ENCODE results near the gene OGFR. TPM values are rescaled to one million over a fixed set of nuclear protein-coding genes. Genes with fewer than 3 reads are reported as not detected.

OGFR gene
- total RNA-seq, 1 donor, result 39.1 TPM

DNA sequence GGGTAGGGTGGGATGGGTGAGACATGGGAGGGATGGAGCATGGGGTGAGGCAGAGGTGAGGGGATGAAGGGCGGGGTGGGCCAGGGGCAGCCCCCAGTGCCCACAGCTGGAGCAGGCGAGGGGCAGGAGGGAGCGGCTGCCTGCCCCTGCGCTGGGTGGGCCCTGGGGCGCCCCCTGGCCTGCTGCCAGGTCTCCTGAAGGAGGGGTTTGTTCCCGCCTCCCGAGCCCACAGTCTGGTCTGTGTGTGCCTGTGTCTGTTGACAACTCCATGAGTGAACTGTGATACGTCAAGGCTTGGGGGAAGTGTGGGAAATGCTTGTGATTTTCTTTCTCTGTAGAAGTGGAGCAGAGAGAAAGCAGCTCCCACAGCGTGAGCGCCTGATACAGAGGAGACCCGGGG, 19.2 kb upstream of the OGFR start:
- no peaks in the 10 kb centered on the region for H4K20me1 ChIP-seq (ENCODE audit: insufficient read depth, low read length)
- H3K4me3 ChIP-seq (ENCODE audit: insufficient read depth, low read length), result no peak overlapping the region
- no peak overlapping the region for H3K4me2 ChIP-seq (ENCODE audit: insufficient read depth, low read length)
- TF ChIP-seq, protein P1, sequence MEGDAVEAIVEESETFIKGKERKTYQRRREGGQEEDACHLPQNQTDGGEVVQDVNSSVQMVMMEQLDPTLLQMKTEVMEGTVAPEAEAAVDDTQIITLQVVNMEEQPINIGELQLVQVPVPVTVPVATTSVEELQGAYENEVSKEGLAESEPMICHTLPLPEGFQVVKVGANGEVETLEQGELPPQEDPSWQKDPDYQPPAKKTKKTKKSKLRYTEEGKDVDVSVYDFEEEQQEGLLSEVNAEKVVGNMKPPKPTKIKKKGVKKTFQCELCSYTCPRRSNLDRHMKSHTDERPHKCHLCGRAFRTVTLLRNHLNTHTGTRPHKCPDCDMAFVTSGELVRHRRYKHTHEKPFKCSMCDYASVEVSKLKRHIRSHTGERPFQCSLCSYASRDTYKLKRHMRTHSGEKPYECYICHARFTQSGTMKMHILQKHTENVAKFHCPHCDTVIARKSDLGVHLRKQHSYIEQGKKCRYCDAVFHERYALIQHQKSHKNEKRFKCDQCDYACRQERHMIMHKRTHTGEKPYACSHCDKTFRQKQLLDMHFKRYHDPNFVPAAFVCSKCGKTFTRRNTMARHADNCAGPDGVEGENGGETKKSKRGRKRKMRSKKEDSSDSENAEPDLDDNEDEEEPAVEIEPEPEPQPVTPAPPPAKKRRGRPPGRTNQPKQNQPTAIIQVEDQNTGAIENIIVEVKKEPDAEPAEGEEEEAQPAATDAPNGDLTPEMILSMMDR (IDR thresholded peaks at IDR 0.05; ENCODE audit: extremely low read depth, low read depth, low read length), result no peak
- peaks cover 24% of the 10 kb centered on the region for H3K27me3 ChIP-seq (ENCODE audit: insufficient read depth, low read length)
- H3K79me2 ChIP-seq (ENCODE audit: insufficient read depth, low read length), result no peaks in the 10 kb centered on the region
- no peak overlapping the region for H2AFZ ChIP-seq (ENCODE audit: low read length)
- H3K36me3 ChIP-seq (ENCODE audit: insufficient read depth, low read length), result no peaks in the 10 kb centered on the region
- no peaks in the 10 kb centered on the region for H3K4me1 ChIP-seq (ENCODE audit: insufficient read depth, low read length)
- H3K9me3 ChIP-seq (ENCODE audit: low read depth, low read length), result no peaks in the 10 kb centered on the region
- no peak overlapping the region for H3K27ac ChIP-seq (ENCODE audit: low read depth, low read length)
- no peak for DNase-seq (ENCODE audit: insufficient read length, low spot score, missing footprints)

- Histone ChIP-seq H3K4me1 (ENCODE audit: insufficient read depth, low read length) (no peaks in the 10 kb centered on the region), H4K20me1 (ENCODE audit: insufficient read depth, low read length) (no peaks in the 10 kb centered on the region), H3K27me3 (ENCODE audit: insufficient read depth, low read length) (peaks cover 21% of the 10 kb centered on the region), H2AFZ (ENCODE audit: low read length) (no peak overlapping the region), H3K79me2 (ENCODE audit: insufficient read depth, low read length) (no peaks in the 10 kb centered on the region), H3K4me2 (ENCODE audit: insufficient read depth, low read length) (no peak overlapping the region), H3K36me3 (ENCODE audit: insufficient read depth, low read length) (no peaks in the 10 kb centered on the region), H3K9me3 (ENCODE audit: low read depth, low read length) (no peaks in the 10 kb centered on the region), H3K27ac (ENCODE audit: low read depth, low read length) (no peak overlapping the region), H3K4me3 (ENCODE audit: insufficient read depth, low read length) (no peak overlapping the region)
- TF ChIP-seq, protein P1 (IDR thresholded peaks at IDR 0.05; ENCODE audit: extremely low read depth, low read depth, low read length), result no peak
- DNase-seq (ENCODE audit: insufficient read length, low spot score, missing footprints), result no peak
Measured at GRCh38 chr20:62786157-62786556, 18.5 kb upstream of the OGFR start.

DNA sequence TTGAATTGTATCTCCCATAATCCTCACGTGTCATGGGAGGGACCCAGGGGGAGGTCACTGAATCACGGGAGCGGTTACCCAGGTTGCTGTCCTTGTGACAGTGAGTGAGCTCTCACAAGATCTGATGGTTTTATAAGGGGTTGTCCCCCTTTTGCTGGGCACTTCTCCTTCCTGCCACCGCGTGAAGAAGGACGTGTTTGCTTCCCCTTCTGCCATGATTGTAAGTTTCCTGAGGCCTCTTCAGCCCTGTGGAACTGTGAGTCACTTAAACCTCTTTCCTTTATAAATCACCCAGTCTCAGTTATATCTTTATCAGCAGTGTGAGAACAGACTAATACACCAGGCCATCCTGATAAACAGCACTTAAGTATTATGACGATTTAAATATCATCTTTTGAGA, 17.3 kb upstream of the OGFR start:
- no peak for DNase-seq (ENCODE audit: insufficient read length, low spot score, missing footprints)
- peaks cover 21% of the 10 kb centered on the region for H3K27me3 ChIP-seq (ENCODE audit: insufficient read depth, low read length)
- no peak overlapping the region for H3K4me3 ChIP-seq (ENCODE audit: insufficient read depth, low read length)
- H3K27ac ChIP-seq (ENCODE audit: low read depth, low read length), result no peak overlapping the region
- H3K9me3 ChIP-seq (ENCODE audit: low read depth, low read length), result no peaks in the 10 kb centered on the region
- H3K36me3 ChIP-seq (ENCODE audit: insufficient read depth, low read length), result no peaks in the 10 kb centered on the region
- no peak overlapping the region for H2AFZ ChIP-seq (ENCODE audit: low read length)
- TF ChIP-seq, protein P1 (IDR thresholded peaks at IDR 0.05; ENCODE audit: extremely low read depth, low read depth, low read length), result no peak
- H3K79me2 ChIP-seq (ENCODE audit: insufficient read depth, low read length), result no peaks in the 10 kb centered on the region
- no peaks in the 10 kb centered on the region for H3K4me1 ChIP-seq (ENCODE audit: insufficient read depth, low read length)
- H4K20me1 ChIP-seq (ENCODE audit: insufficient read depth, low read length), result no peaks in the 10 kb centered on the region
- H3K4me2 ChIP-seq (ENCODE audit: insufficient read depth, low read length), result no peak overlapping the region

GRCh38 chr20:62787866-62788265, 16.8 kb upstream of the OGFR start:
- DNase-seq (ENCODE audit: insufficient read length, low spot score, missing footprints), result no peak
- H3K4me3 ChIP-seq (ENCODE audit: insufficient read depth, low read length), result no peak overlapping the region
- H4K20me1 ChIP-seq (ENCODE audit: insufficient read depth, low read length), result no peaks in the 10 kb centered on the region
- H3K4me1 ChIP-seq (ENCODE audit: insufficient read depth, low read length), result no peaks in the 10 kb centered on the region
- no peaks in the 10 kb centered on the region for H3K36me3 ChIP-seq (ENCODE audit: insufficient read depth, low read length)
- H3K4me2 ChIP-seq (ENCODE audit: insufficient read depth, low read length), result no peak overlapping the region
- H3K27me3 ChIP-seq (ENCODE audit: insufficient read depth, low read length), result peaks cover 21% of the 10 kb centered on the region
- no peak overlapping the region for H3K27ac ChIP-seq (ENCODE audit: low read depth, low read length)
- no peak overlapping the region for H2AFZ ChIP-seq (ENCODE audit: low read length)
- H3K9me3 ChIP-seq (ENCODE audit: low read depth, low read length), result no peaks in the 10 kb centered on the region
- TF ChIP-seq, protein P1 (IDR thresholded peaks at IDR 0.05; ENCODE audit: extremely low read depth, low read depth, low read length), result no peak
- H3K79me2 ChIP-seq (ENCODE audit: insufficient read depth, low read length), result no peaks in the 10 kb centered on the region
